GM03348 (cell line): ENCODE measurements around the gene DUSP12.
"Not testable (repeated sequence)": the region's sequence is repeated elsewhere in the genome, so short reads cannot be mapped to it uniquely, and the experiment has no call there.

ENCODE experiments used
- DNase-seq: peaks from one replicate; pipeline ENCODE4 v3.0.0; 2012; ENCODE audit warnings: low spot score

DUSP12 gene

GRCh38 chr1:161749509-161750407, at the start of gene DUSP12:
TSS of gene DUSP12 (plus strand) at chr1:161749786. CDS start at chr1:161749802, 16 bp downstream.
- DNase-seq: peak; percentile 95

- DNase-seq: no peak
Observed at GRCh38 chr1:161702250-161702649, 47.3 kb upstream of the DUSP12 start.

- DNase-seq: no peak
Observed at GRCh38 chr1:161705537-161705936, 44.0 kb upstream of the DUSP12 start.

- peak; percentile 51 for DNase-seq
Observed at GRCh38 chr1:161706113-161706481, 43.5 kb upstream of the DUSP12 start.

- DNase-seq: peak; percentile 81
Observed at GRCh38 chr1:161706482-161707347, 42.9 kb upstream of the DUSP12 start, which contains the start of gene FCRLA. TSS of gene FCRLA (plus strand) at chr1:161707229. CDS start at chr1:161707265, 36 bp downstream.

GRCh38 chr1:161707503-161707902, 42.1 kb upstream of the DUSP12 start:
- no peak for DNase-seq

GRCh38 chr1:161709373-161709772, 40.2 kb upstream of the DUSP12 start:
- DNase-seq: no peak

GRCh38 chr1:161710560-161710959, 39.0 kb upstream of the DUSP12 start:
- DNase-seq: no peak

- DNase-seq: no peak
Observed at GRCh38 chr1:161718559-161719324, 30.8 kb upstream of the DUSP12 start.

- no peak for DNase-seq
Observed at GRCh38 chr1:161719325-161719611, 30.3 kb upstream of the DUSP12 start.

GRCh38 chr1:161720422-161720821, 29.2 kb upstream of the DUSP12 start:
- no peak for DNase-seq

- DNase-seq: no peak
Observed at GRCh38 chr1:161720956-161721737, 28.4 kb upstream of the DUSP12 start, which contains the start of gene FCRLB. TSS of gene FCRLB (plus strand) at chr1:161721544. CDS start at chr1:161722673, 1,129 bp downstream.

GRCh38 chr1:161721738-161722343, 27.7 kb upstream of the DUSP12 start:
- DNase-seq: peak; percentile 78

- DNase-seq: no peak
Observed at GRCh38 chr1:161722406-161722805, 27.2 kb upstream of the DUSP12 start.

- DNase-seq: no peak
Observed at GRCh38 chr1:161723459-161724141, 26.0 kb upstream of the DUSP12 start.

- DNase-seq: not testable (repeated sequence)
Observed at GRCh38 chr1:161725258-161725907, 24.2 kb upstream of the DUSP12 start.

GRCh38 chr1:161725908-161726472, 23.6 kb upstream of the DUSP12 start:
- DNase-seq: peak; percentile 55

- DNase-seq: peak; percentile 91
Observed at GRCh38 chr1:161726473-161727255, 22.9 kb upstream of the DUSP12 start.
